GM18498 (cell line): Measurements from ENCODE around the gene SULT4A1.
"Not testable (repeated sequence)": the region's sequence is repeated elsewhere in the genome, so short reads cannot be mapped to it uniquely, and the experiment has no call there.

ENCODE experiments used
- ATAC-seq: cut with Tn5 transposase; IDR thresholded peaks from one replicate; pipeline ENCODE4 v1.9.1; 2021; ENCODE audit warnings: mild to moderate bottlenecking, moderate library complexity; ENCODE audit not compliant: unreplicated experiment

SULT4A1 gene

GRCh38 chr22:43862074-43862881 lies at the start of gene SULT4A1:
Gene SULT4A1 (minus strand): TSS chr22:43862513. CDS start chr22:43862382, 131 bp downstream.
- ATAC-seq, result no peak

DNA sequence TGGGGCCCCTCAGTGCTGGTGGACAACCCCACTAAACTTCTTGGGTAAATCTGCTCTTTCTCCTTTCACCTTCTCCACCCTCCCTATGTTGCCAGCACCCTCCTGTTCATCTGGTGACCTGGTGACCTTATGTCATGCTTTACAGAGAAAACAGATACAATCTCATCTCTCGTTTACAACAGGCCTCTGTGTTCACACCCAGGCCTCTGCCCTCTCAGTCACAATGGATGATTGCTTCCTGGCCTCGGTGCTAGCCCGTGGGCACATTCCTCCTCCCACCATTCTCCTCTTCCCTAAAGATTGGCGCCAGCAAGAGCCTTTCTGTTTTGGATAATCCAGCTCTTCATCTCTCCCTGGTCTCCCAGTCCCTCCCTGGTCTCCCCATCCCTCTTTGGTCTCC lies 49.0 kb upstream of the SULT4A1 start:
- ATAC-seq, result no peak

DNA sequence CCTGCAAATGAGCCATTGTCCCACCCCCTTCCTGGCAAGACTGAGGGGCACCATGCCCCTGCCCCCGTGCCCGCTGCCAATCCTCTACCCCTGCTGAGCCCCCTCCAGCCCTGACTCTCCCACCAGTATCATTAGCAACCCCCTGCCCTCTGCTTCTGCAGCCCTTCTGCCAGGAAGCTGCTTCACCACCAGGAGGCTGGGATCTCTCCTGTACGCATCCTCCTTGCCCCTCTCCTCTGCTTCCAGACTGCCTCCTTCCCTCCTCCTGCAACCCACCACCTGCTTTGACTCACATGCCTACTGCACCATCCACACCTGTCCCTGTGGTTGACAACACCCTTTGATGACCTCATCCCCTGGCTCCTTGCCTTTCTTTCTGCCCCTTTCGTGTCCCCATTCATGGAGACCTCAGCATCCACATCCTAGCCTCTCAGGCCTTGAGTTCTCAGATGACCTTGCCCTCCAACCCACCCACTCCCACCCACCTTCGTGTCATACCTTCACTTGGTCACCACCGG lies 47.9 kb upstream of the SULT4A1 start:
- no peak for ATAC-seq

DNA sequence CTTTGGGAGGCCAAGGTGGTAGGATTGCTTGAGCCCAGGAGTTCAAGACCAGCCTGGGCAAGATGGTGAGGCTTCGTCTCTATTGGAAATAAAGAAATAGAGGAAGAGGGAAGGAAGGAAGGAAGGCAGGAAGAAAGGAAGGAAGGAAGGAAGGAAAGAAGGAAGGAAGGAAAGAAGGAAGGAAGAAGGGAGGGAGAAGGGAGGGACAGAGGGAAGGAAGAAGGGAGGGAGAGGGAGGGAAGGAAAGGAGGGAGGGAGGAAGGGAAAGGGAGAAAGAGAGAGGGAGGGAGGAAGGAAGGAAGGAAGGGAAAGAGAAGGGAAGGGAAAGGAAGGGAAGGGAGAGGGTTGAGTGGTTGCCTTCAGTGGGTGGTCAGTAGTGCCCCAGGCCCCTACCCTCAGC lies 47.4 kb upstream of the SULT4A1 start:
- no peak for ATAC-seq

- no peak for ATAC-seq
Measured at GRCh38 chr22:43905681-43906080, 43.4 kb upstream of the SULT4A1 start.

- ATAC-seq, result not testable (repeated sequence)
Measured at GRCh38 chr22:43904412-43904811, 42.1 kb upstream of the SULT4A1 start.

GRCh38 chr22:43903033-43903432 lies 40.7 kb upstream of the SULT4A1 start:
- not testable (repeated sequence) for ATAC-seq

- no peak for ATAC-seq
Measured at GRCh38 chr22:43901976-43902643, 39.8 kb upstream of the SULT4A1 start.

GRCh38 chr22:43900206-43900605 lies 37.9 kb upstream of the SULT4A1 start:
- ATAC-seq, result no peak

- ATAC-seq, result no peak
Measured at GRCh38 chr22:43897751-43898261, 35.5 kb upstream of the SULT4A1 start.

GRCh38 chr22:43895986-43896645 lies 33.8 kb upstream of the SULT4A1 start:
- ATAC-seq, result no peak

GRCh38 chr22:43894122-43894521 lies 31.8 kb upstream of the SULT4A1 start:
- no peak for ATAC-seq

- no peak for ATAC-seq
Measured at GRCh38 chr22:43893266-43893665, 31.0 kb upstream of the SULT4A1 start.

GRCh38 chr22:43892183-43892894 lies 30.0 kb upstream of the SULT4A1 start:
- no peak for ATAC-seq

GRCh38 chr22:43891360-43892182 lies 29.3 kb upstream of the SULT4A1 start, which contains the start of gene PNPLA5:
Gene PNPLA5 (minus strand): TSS chr22:43892013. CDS start chr22:43891880, 133 bp downstream.
- ATAC-seq, result no peak

GRCh38 chr22:43890901-43891331 lies 28.6 kb upstream of the SULT4A1 start:
- ATAC-seq, result no peak

- no peak for ATAC-seq
Measured at GRCh38 chr22:43889860-43890253, 27.5 kb upstream of the SULT4A1 start.

GRCh38 chr22:43889201-43889859 lies 27.0 kb upstream of the SULT4A1 start:
- no peak for ATAC-seq

DNA sequence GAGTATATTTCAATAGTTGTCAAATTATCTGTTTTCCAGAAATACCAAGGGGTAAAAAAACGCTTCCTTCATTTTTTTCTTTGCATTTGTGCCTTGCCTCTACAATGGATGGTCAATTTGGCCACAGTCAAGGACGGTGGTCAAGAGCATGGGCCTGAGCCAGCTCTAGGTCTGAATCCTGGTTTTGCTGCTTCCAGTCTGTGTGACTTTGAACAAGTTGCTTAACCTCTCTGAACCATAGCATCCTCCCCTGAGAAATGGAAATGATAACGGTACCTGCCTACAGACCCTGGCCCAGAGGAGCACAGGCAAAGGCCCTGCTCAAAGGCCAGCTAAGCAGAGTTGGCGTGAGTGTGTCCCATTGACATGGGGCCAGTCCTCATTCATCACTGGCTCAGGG lies 26.4 kb upstream of the SULT4A1 start:
- no peak for ATAC-seq
